ENCODE results near the gene SEC22C.
A peak's percentile ranks its signal among the peaks of the same experiment; 100 is the strongest.

SEC22C gene

DNA sequence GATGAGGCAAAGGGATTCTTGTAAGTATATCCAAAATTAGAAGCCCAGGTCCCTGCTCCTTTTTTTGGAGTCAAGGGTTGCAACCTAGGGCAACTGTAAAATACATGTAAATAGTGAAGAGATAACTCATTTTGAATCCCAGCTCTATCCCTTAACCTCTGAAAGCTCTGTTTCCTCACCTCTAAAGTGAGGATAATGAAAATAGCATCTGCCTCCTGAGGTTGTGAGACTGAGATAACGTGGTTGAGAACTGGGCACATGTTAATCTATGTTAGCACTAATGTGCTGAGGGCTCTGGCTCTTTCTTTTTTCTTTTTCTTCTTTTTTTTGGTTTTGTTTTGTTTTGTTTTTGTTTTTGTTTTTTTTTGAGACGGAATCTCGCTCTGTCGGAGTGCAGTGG, 13.9 kb upstream of the SEC22C start:
- H3K4me3 ChIP-seq (replicated peaks in 1 of 2; ENCODE audit: low read depth in 2 of 2, low read length in 2 of 2): no peak overlapping the region
- DNase-seq (ENCODE audit: low read depth in 2 of 2): no peak
- TF ChIP-seq, protein P1, sequence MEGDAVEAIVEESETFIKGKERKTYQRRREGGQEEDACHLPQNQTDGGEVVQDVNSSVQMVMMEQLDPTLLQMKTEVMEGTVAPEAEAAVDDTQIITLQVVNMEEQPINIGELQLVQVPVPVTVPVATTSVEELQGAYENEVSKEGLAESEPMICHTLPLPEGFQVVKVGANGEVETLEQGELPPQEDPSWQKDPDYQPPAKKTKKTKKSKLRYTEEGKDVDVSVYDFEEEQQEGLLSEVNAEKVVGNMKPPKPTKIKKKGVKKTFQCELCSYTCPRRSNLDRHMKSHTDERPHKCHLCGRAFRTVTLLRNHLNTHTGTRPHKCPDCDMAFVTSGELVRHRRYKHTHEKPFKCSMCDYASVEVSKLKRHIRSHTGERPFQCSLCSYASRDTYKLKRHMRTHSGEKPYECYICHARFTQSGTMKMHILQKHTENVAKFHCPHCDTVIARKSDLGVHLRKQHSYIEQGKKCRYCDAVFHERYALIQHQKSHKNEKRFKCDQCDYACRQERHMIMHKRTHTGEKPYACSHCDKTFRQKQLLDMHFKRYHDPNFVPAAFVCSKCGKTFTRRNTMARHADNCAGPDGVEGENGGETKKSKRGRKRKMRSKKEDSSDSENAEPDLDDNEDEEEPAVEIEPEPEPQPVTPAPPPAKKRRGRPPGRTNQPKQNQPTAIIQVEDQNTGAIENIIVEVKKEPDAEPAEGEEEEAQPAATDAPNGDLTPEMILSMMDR (IDR thresholded peaks at IDR 0.05; ENCODE audit: low read depth, low read length): no peak

DNA sequence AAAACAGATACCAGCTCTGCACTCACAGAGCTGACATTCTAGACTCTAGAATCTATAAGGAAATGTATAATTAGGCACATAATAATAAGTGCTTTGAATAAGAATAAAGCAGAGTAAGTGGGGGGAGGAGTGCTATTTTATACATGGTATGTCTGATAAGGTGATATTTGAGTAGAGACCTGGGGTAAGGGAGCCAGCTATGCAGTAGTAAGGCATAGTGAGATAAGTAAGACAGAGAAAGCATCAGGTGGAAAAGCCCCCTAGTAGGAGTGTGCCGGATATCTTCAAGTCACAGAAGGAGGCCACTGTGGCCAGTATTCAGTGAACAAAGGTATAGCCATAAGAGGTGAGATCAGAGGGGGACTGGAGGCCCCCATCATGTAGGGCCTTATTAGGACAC, 11.9 kb upstream of the SEC22C start:
- DNase-seq (ENCODE audit: low read depth in 2 of 2): no peak
- TF ChIP-seq, protein P1 (IDR thresholded peaks at IDR 0.05; ENCODE audit: low read depth, low read length): no peak
- H3K4me3 ChIP-seq (replicated peaks in 1 of 2; ENCODE audit: low read depth in 2 of 2, low read length in 2 of 2): no peak overlapping the region

DNA sequence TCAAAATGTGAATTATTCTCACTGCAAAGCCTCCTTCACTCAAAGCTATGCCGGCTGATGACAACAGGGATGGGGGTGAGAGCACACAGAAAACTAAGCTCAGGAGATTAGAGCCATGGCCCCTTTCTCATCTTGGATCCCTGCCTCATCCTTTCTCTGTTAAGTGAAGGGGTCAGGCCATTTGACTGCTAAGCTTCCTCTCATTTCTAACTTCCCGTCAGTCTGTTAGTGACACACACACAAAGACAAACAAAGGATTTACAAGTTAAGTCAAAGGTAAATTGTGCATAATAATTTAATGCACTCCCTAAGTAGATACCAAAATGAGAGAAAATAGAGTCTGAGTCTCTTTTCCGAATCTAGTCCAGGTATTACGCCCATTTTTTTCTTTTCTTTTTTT, 10.0 kb upstream of the SEC22C start:
- H3K4me3 ChIP-seq (replicated peaks in 1 of 2; ENCODE audit: low read depth in 2 of 2, low read length in 2 of 2): peak overlapping the region; percentile 75 to 77
- no peak for DNase-seq (ENCODE audit: low read depth in 2 of 2)
- TF ChIP-seq, protein P1 (IDR thresholded peaks at IDR 0.05; ENCODE audit: low read depth, low read length): no peak

DNA sequence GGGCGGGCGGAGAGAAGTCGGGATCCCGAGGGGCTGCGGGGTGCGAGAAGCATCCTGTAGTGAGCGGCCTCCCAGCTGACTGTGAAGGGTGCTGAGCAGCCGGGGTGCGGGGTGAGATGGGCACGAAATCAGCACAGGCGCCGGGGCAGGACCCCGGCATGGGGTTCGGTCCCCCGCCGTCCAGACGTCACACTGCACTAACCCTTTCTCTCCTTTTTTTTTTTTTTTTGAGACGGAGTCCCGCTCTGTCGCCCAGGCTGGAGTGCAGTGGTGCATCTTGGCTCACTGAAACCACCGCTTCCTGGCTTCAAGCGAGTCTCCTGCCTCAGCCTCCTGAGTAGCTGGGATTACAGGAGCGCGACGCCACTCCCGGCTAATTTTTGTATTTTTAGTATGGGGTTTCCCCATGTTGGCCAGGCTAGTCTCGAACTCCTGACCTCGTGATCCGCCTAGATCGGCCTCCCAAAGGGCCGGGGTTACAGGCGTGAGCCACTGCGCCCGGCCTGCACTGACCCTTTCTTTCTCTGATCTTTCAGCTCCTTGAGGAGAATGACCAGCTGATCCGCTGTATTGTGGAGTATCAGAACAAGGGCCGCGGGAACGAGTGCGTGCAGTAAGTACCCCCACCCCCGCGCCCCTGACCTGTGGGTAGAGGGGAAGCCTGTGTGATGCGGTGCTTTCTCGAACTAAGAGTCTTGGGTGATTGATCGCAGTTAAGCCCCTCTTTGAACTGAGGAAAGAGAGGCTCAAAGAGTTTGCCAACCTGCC, 9.4 kb upstream of the SEC22C start:
- peak overlapping the region; percentile 75 to 77 for H3K4me3 ChIP-seq (replicated peaks in 1 of 2; ENCODE audit: low read depth in 2 of 2, low read length in 2 of 2)
- DNase-seq (ENCODE audit: low read depth in 2 of 2): peak in 1 of 2 donors; percentile 37
- TF ChIP-seq, protein P1 (IDR thresholded peaks at IDR 0.05; ENCODE audit: low read depth, low read length): no peak

DNA sequence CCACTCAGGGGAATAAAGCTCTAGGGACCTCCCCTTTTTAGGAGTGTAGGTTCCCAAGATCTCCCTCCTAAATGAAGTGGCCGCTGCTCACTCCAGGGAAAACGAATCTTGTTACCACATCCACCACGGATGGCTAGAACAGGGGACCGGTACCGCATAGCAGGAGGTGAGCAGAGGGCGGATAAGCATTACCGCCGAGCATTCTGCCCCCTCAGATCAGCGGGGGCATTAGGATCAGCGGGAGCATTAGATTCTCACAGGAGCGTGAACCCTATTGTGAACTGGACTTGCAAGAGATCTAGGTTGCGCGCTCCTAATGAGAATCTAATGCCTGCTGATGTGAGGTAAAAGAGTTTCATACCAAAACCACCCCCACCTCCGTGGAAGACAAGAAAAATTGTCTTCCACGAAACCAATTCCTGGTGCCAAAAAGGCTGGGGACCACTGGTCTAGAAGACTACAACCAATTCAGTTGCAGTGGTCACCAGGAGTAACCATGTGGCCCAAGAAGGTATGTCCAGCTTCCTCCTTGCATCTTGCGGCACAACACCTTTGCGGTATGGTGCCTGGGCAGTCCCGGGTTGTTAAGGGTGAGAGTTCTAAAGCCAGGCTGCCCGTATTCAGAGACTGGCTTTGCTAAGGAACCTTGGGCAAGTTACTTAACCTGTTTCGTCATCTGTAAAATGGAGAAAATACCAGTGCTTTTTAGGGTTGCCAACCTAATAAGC, 7.8 kb upstream of the SEC22C start:
- no peak for DNase-seq (ENCODE audit: low read depth in 2 of 2)
- TF ChIP-seq, protein P1 (IDR thresholded peaks at IDR 0.05; ENCODE audit: low read depth, low read length): no peak
- no peak overlapping the region for H3K4me3 ChIP-seq (replicated peaks in 1 of 2; ENCODE audit: low read depth in 2 of 2, low read length in 2 of 2)

DNA sequence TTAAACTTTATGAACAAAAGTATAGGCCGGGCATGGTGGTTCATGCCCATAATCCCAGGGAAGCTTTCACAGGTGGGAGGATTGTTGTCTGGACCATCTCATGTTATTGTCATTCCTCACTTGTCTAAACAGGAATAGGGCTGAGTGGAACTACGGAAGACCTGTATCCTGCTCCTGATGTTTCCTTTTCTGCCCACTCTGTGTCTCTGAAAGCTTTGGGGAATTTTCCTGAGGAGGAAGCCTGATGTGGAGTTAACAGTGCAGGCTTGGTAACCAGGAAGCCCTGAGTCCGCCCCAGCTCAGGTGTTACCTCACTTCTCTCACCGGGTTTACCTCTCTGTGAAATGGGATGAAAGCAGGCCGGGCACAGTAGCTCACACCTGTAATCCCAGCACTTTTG, 6.9 kb upstream of the SEC22C start:
- no peak overlapping the region for H3K4me3 ChIP-seq (replicated peaks in 1 of 2; ENCODE audit: low read depth in 2 of 2, low read length in 2 of 2)
- no peak for DNase-seq (ENCODE audit: low read depth in 2 of 2)
- TF ChIP-seq, protein P1 (IDR thresholded peaks at IDR 0.05; ENCODE audit: low read depth, low read length): no peak

All from cardiac fibroblast (primary cell).